GM21786 (cell line): ENCODE measurements around the gene C5AR1.
"Not testable (repeated sequence)": the region's sequence is repeated elsewhere in the genome, so short reads cannot be mapped to it uniquely, and the experiment has no call there.

Experiments used
- ATAC-seq: cut with Tn5 transposase; IDR thresholded peaks from one replicate; pipeline ENCODE4 v1.9.1; 2021; ENCODE audit not compliant: unreplicated experiment

Gene C5AR1

DNA sequence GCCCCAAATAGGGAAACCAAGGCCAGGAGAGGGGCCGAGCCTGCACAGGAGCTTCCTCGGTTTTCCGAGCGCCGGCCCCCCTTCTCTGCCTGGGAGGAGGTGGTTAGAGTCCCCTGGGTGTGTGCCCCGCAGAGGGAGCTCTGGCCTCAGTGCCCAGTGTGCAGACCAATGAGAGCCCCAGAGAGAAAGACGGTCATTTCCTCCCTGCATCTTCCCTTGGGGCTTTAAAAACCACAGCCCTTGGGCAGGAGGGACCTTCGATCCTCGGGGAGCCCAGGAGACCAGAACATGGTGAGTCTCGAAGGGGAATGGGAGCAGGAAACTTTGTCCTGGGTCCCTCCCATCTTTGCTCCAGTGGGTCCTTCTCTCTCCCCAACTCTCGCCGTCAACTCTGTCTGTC lies at the start of gene C5AR1:
TSS of gene C5AR1 (plus strand) at position 254 of the 400 bp plus-strand sequence. CDS start at position 289, 35 bp downstream.
- ATAC-seq: no peak

DNA sequence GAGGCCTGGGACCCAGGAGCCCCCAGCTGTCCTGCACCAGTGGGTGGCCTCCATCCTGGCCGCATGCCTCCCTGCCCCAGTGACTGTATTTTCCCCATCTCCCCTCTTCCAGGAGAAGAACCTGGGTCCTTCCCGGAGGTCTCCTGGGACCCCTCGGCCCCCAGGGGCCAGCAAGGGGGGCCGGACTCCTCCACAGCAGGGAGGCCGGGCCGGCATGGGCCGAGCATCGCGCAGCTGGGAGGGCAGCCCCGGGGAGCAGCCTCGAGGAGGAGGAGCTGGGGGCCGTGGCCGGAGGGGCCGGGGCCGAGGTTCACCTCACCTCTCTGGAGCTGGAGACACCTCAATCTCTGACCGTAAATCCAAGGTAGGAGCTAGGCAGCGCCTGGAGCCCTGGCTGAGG lies 49.2 kb upstream of the C5AR1 start:
- no peak for ATAC-seq

DNA sequence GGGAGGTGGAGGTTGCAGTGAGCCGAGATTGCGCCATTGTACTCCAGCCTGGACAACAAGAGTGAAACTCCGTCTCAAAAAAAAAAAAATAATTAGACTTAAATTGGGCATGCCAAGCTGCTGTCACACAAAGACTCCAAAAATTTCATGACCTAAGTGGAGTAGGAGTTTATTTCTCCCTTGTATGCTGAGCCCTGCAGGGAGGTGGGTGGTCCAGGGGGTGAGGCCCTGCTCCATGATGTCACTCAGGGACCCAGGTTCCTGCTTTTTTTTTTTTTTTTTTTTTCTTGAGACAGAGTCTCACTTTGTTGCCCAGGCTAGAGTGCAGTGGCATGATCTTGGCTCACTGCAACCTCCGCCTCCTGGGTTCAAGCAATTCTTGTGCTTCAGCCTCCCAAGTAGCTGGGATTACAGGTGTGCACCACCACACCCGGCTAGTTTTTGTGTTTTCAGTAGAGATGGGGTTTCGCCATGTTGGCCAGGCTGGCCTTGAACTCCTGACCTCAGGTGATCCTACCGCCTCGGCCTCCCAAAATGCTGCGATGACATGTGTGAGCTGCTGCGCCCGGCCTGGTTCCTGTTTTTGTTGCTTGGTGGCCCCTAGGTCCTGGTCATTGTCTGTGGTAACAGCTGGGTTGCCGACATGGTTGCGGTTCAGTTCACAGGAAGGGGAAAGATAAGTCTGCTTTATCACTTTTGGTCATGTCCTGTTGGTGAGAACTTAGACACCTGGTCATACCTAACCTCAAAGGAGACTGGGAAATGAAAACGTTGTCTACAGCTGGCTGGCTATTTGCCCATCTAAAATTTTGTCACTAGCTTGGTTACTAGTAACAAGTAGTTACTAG lies 47.5 kb upstream of the C5AR1 start:
- ATAC-seq: peak; percentile 70

- no peak for ATAC-seq
Observed at GRCh38 chr19:47264629-47265028, 45.0 kb upstream of the C5AR1 start.

DNA sequence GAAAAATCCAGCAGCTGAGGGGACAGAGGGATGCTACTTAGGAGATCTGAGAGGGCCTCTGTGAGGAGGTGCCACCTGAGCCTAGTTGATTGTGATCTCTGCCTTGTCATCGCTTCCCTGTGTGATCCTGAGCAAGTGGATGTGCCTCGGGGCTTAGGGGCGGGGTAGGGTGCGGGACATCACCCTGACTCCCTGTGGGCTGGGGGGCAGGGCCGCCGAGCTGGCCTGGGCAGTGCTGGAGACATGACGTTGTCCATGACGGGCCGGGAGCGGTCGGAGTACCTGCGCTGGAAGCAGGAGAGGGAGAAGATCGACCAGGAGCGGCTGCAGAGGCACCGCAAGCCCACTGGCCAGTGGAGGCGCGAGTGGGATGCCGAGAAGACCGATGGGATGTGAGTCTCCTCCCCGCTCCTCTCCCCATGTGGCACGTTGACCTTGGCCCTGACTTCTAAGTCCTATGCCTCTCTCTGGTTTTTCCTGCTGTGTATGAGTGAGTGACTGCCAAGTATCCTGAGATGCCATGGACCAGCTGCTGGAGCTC lies 43.2 kb upstream of the C5AR1 start:
- no peak for ATAC-seq

GRCh38 chr19:47267350-47267759 lies 42.3 kb upstream of the C5AR1 start:
- ATAC-seq: no peak

DNA sequence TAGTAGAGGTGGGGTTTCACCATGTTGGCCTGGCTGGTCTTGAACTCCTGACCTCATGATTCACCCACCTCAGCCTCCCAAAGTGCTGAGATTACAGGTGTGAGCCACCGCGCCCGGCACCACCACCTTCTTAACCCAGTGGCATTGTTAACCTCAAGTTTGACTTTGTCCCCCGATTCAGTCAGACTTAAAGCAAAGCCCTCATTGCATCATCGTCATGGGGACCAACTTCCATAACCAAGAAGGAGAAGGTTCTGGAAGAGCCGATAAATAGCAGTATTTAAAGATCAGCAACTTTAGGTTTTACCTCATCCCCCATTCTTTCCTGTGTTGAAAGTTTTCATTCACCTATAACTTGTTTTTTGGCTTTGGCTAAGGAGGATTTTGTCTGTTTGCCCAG lies 41.6 kb upstream of the C5AR1 start:
- no peak for ATAC-seq

DNA sequence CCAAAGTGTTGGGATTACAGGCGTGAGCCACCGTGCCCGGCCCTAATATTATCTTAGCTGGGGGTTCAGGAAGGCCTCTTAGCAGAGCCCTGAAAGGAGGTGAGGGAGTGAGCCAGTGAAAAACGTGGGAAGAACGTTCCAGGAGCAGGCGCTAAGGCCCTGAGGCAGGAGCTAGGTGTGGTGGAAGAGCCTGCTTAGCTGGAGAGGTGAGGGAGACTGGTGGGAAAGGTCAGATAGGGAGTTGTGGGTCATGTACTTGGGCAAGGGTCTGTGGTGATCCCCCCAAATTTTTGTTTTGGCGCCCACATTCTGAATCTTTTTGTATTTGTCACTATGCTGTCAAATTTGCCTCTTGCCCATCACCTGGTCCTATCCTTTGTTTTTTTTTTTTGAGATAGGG lies 40.1 kb upstream of the C5AR1 start:
- ATAC-seq: no peak

DNA sequence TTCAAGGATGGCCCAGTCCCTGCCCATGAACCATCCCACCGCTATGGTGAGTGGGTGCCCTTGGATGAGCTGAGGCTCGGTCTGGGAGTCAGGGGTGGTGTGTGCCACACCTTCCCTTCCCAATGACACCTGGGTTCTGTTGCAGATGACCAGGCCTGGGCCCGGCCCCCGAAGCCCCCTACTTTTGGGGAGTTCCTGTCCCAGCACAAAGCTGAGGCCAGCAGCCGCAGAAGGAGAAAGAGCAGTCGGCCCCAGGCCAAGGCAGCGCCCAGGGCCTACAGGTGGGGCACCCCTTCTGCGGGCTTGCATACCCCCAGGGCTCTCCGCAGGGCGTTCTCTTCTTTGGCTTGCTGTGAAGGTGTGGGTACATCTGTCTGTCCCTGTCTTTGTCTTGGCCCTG lies 39.3 kb upstream of the C5AR1 start:
- no peak for ATAC-seq

DNA sequence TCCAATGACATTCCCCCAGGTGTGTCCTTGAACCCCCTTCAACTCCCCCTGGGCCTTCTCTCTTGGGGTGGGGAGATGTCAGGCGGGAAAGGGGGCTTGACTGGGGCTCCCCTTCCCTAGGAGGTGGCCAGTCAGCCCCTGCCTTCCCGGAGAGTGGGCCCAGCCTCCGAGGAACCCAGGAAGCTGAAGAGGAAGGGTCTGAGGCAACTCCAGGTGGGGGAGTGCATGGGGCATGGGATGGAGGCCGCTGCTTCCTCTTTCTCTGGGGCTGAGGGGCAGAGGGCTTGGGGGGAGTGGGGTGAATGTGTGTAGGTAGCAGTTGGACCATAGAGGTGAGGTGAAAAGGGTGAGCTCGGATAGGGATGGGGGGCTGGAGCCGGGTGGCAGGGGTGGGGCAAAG lies 37.7 kb upstream of the C5AR1 start:
- ATAC-seq: no peak

- no peak for ATAC-seq
Observed at GRCh38 chr19:47272448-47273312, 37.0 kb upstream of the C5AR1 start.

DNA sequence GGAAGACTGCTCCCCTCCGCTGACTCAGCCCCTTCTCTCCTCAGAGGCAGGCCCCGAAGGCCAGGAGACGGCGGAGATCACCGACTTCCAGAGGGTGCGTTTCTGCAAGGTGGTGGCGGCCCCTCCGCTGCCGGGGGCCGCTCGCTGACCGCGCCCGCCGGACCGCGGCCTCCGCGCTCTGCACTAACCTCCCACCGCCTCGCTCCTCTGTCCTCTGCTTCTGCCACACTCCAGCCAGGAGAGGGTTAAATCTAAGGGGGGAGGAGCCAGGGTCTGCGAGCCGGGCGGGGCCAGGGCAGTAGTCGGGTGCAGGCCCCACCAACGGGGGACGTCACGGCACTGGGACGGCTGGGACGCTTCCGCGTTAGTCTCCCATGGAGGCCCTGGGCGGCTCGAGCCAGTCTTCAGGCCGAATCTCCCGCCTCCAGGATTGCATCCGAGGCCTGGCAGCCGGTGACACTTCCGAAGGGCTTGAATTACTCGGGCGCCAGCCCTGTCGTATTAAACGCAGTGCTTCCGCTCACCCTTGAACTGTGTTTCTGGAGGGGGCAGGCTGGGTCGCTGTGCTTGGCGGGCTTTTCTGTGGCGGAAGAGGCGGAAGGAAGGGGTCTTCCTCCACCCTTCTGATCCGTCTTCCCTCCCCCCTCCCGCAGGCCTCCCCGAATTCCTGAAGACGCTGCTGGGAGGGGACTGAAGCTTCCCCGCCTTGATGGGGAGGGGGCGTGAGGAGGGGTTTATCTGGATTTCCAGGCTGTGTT lies 36.2 kb upstream of the C5AR1 start:
- peak; percentile 55 for ATAC-seq

- no peak for ATAC-seq
Observed at GRCh38 chr19:47274071-47274890, 35.4 kb upstream of the C5AR1 start, which contains the start of gene INAFM1. TSS of gene INAFM1 (plus strand) at chr19:47274885. CDS start at chr19:47274920, 35 bp downstream.

DNA sequence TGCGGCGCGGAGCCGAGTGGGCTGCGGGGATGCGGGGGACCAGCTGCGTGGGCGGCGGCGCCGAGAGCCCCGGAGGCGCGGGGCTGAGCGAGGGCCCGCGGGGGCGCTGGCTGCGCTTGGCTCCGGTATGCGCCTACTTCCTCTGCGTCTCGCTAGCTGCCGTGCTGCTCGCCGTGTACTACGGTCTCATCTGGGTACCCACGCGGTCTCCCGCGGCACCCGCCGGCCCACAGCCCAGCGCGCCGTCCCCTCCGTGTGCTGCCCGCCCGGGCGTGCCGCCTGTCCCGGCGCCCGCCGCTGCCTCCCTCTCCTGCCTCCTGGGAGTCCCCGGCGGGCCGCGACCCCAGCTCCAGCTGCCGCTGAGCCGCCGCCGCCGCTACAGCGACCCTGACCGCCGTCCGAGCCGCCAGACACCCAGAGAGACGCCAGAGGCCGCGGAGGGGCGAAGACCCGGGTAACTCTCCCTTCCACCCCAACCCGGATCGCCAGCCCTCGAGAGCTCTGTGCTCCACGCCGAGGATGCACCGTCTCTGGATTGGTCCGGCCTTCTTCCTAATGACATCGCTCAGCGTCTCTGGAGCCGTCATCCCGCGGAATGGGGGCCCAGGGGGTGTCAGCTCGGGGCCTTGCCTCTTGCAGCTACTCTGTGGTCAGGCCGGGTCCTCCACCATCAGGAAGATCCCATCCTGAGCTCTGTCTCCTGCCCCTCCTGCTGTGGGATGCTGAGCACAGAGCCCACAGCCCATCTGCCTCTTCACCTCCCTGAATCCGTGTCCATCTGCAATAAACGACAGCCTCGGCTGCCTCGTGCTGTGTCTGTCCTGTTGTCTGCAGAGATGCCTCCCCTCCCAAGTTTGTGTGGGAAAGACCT lies 34.5 kb upstream of the C5AR1 start:
- ATAC-seq: no peak

GRCh38 chr19:47275791-47276461 lies 33.7 kb upstream of the C5AR1 start:
- ATAC-seq: no peak

GRCh38 chr19:47276513-47276912 lies 33.1 kb upstream of the C5AR1 start:
- not testable (repeated sequence) for ATAC-seq

GRCh38 chr19:47280183-47280797 lies 29.4 kb upstream of the C5AR1 start:
- ATAC-seq: no peak

DNA sequence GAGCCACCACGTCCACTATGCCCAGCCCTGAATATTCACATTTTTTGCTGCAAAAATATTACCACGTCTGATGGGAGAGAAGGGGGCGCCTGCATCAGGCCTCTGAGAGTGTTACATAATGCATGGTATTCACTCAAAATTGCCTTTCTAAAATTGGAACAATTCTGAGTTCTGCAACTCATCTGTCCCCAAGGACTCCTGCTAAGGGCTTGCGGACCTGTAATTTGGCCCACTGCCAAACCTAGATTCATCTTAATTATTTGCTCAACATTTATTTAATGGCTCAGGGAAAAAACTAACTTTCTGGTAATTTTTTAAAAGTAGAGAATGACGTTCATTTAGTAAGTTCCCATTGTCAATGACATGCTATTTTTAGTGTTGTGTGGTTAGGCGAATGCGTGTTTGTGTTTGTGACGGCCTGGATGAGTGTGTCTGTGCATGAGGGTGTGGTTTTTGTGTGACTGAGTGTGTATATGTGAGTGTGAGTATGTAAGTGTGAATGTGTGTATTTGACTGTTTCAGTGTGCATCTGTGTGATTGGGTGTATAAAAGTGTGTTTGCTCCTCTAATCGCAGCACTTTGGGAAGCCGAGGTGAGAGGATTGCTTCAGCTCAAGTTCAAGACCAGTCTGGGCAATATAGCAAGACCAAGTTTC lies 26.1 kb upstream of the C5AR1 start:
- ATAC-seq: no peak
